Neural progenitor cell (in vitro differentiated cells): Measurements from ENCODE around the gene SLC12A7. TPM values are rescaled to one million over a fixed set of nuclear protein-coding genes. Genes with fewer than 3 reads are reported as not detected.

ENCODE experiments used
- DNase-seq: peaks from one replicate; pipeline ENCODE4 v3.0.0-alpha.2; 2016; ENCODE audit warnings: low spot score
- H2AFZ ChIP-seq: fragments of 200-600 bp; sonication (generic); replicated peaks from 2 replicates; pipeline ENCODE4 v1.6.1; 2016; ENCODE audit warnings: antibody characterized with exemption
- H3F3A ChIP-seq: fragments of 200-600 bp; sonication (generic); 2 replicates; pipeline ENCODE4 v1.6.1; 2016; ENCODE audit warnings: antibody characterized with exemption, low read depth
- H3K27ac ChIP-seq: fragments of 200-600 bp; sonication (generic); 2 replicates; pipeline ENCODE4 v1.5.1; 2016; ENCODE audit warnings: mild to moderate bottlenecking
- H3K27me3 ChIP-seq: fragments of 200-600 bp; sonication (generic); 2 replicates; pipeline ENCODE4 v1.6.1; 2016; ENCODE audit warnings: mild to moderate bottlenecking, moderate library complexity
- H3K36me3 ChIP-seq: fragments of 200-600 bp; sonication (generic); 2 replicates; pipeline ENCODE4 v1.5.1; 2016
- H3K4me1 ChIP-seq: fragments of 200-600 bp; sonication (generic); 2 replicates; pipeline ENCODE4 v1.6.1; 2016; ENCODE audit warnings: mixed run types
- H3K4me2 ChIP-seq: fragments of 200-600 bp; sonication (generic); 2 replicates; pipeline ENCODE4 v1.6.1; 2016
- H3K4me3 ChIP-seq: fragments of 200-600 bp; sonication (generic); 2 replicates; pipeline ENCODE4 v1.5.1; 2016
- H3K79me2 ChIP-seq: fragments of 200-600 bp; sonication (generic); 2 replicates; pipeline ENCODE4 v1.6.1; 2016; ENCODE audit warnings: low read depth
- H3K9ac ChIP-seq: fragments of 200-600 bp; sonication (generic); 2 replicates; pipeline ENCODE4 v1.6.1; 2016
- H3K9me3 ChIP-seq: fragments of 200-600 bp; sonication (generic); 2 replicates; pipeline ENCODE4 v1.5.1; 2016; ENCODE audit warnings: low read depth
- H4K20me1 ChIP-seq: fragments of 200-600 bp; sonication (generic); 2 replicates; pipeline ENCODE4 v1.6.1; 2016; ENCODE audit warnings: low read depth
- H3K27ac Mint-ChIP-seq: 3 replicates; pipeline ENCODE4 v1.8.0; 2021; ENCODE audit warnings: mixed read lengths
- H3K27me3 Mint-ChIP-seq: 2 replicates; pipeline ENCODE4 v1.8.0; 2022; ENCODE audit warnings: low read depth, mild to moderate bottlenecking, inconsistent platforms, moderate library complexity, mixed read lengths; ENCODE audit not compliant: insufficient read depth
- H3K36me3 Mint-ChIP-seq: 3 replicates; pipeline ENCODE4 v1.8.0; 2021; ENCODE audit warnings: mixed read lengths
- H3K4me1 Mint-ChIP-seq: 3 replicates; pipeline ENCODE4 v1.8.0; 2021; ENCODE audit warnings: mixed read lengths
- H3K4me3 Mint-ChIP-seq: 3 replicates; pipeline ENCODE4 v1.8.0; 2021; ENCODE audit warnings: mild to moderate bottlenecking, moderate library complexity, mixed read lengths
- H3K9me3 Mint-ChIP-seq: 3 replicates; pipeline ENCODE4 v1.8.0; 2020; ENCODE audit warnings: mixed read lengths
- EZH2 ChIP-seq: fragments of 200-600 bp; sonication (generic); IDR thresholded peaks from 2 replicates; pipeline ENCODE4 v1.6.1; 2017; ENCODE audit warnings: antibody characterized with exemption, mild to moderate bottlenecking, moderate library complexity
- EZH2phosphoT487 ChIP-seq: fragments of 200-600 bp; sonication (generic); IDR thresholded peaks from 2 replicates; pipeline ENCODE4 v1.6.1; 2017; ENCODE audit warnings: antibody characterized with exemption
- total RNA-seq: library from RNA; depleted of rRNA; stranded (reverse); fragments of >200 nt; gene quantifications from 2 replicates; pipeline ENCODE4 v1.2.3, GENCODE V29; 2015; ENCODE audit warnings: low replicate concordance
- TF ChIP-seq, protein P1 (sequence below): fragments of 200-600 bp; sonication (generic); IDR thresholded peaks from 2 replicates; pipeline ENCODE4 v1.5.1; 2017; ENCODE audit warnings: antibody characterized with exemption, mild to moderate bottlenecking

SLC12A7 gene
- total RNA-seq, 1 donor from 2014 or later, result 7.5 TPM

DNA sequence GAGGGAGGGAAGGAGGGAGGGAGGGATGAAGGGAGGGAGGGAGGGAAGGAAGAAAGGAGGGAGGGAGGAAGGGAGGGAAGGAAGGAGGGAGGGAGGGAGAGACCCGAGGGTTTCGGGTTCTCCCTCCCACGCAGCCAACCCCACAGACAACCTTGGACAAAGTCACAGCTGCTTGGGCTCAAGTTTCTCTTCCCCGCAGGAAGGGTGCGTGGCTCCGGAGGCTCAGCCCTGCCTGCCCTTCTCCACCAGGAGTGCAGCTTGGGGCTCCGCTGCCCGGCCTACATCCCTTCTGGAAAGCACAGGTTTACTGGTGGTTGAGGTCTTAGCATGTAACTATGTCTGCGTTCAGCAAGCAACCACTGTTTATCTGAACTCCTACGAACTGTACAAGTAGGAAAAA, 15.0 kb downstream of the SLC12A7 start:
- Mint-ChIP-seq H3K9me3 (no peaks in the 10 kb centered on the region), H3K36me3 (peaks cover 4% of the 10 kb centered on the region), H3K4me1 (peaks cover 43% of the 10 kb centered on the region), H3K4me3 (peak overlapping the region; percentile 64), H3K27me3 (peaks cover 5% of the 10 kb centered on the region), H3K27ac (no peak overlapping the region)
- H3K27ac ChIP-seq, result peak overlapping the region; percentile 29
- H4K20me1 ChIP-seq, result peaks cover 60% of the 10 kb centered on the region
- peaks cover 28% of the 10 kb centered on the region for H3F3A ChIP-seq
- no peaks in the 10 kb centered on the region for H3K36me3 ChIP-seq
- no peak for DNase-seq
- H3K79me2 ChIP-seq, result peaks cover 54% of the 10 kb centered on the region
- H3K27me3 ChIP-seq, result no peaks in the 10 kb centered on the region
- H2AFZ ChIP-seq, result no peak overlapping the region
- TF ChIP-seq EZH2phosphoT487 (no peak), EZH2 (no peak)
- TF ChIP-seq, protein P1, sequence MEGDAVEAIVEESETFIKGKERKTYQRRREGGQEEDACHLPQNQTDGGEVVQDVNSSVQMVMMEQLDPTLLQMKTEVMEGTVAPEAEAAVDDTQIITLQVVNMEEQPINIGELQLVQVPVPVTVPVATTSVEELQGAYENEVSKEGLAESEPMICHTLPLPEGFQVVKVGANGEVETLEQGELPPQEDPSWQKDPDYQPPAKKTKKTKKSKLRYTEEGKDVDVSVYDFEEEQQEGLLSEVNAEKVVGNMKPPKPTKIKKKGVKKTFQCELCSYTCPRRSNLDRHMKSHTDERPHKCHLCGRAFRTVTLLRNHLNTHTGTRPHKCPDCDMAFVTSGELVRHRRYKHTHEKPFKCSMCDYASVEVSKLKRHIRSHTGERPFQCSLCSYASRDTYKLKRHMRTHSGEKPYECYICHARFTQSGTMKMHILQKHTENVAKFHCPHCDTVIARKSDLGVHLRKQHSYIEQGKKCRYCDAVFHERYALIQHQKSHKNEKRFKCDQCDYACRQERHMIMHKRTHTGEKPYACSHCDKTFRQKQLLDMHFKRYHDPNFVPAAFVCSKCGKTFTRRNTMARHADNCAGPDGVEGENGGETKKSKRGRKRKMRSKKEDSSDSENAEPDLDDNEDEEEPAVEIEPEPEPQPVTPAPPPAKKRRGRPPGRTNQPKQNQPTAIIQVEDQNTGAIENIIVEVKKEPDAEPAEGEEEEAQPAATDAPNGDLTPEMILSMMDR, result no peak
- no peak overlapping the region for H3K4me3 ChIP-seq
- peak overlapping the region; percentile 31 for H3K4me2 ChIP-seq
- peaks cover 48% of the 10 kb centered on the region for H3K4me1 ChIP-seq
- H3K9ac ChIP-seq, result no peak overlapping the region
- no peaks in the 10 kb centered on the region for H3K9me3 ChIP-seq

DNA sequence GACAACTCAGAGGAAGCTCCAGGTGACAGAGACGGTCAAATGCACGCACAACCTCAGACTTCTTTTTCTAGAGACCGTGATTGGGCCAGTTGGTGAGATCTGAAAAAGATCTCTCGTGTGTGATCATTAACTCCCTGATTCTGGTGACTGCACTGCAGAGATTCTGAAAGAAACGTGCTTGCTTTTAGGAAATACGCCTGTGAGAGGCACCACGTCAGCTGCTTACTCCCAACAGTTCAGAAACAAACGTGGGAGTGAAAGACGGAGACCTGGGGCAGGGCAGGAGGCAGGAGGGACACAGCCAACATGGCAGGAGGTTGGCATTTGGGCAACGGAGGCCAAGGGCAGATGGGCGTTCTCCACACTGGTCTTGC, 15.9 kb downstream of the SLC12A7 start:
- TF ChIP-seq EZH2phosphoT487 (no peak), EZH2 (no peak)
- TF ChIP-seq, protein P1, result no peak
- no peaks in the 10 kb centered on the region for H3K36me3 ChIP-seq
- no peak overlapping the region for H3K4me3 ChIP-seq
- no peaks in the 10 kb centered on the region for H3K27me3 ChIP-seq
- peak overlapping the region; percentile 53 for H3K4me3 Mint-ChIP-seq
- H4K20me1 ChIP-seq, result peaks cover 53% of the 10 kb centered on the region
- H3K9me3 Mint-ChIP-seq, result no peaks in the 10 kb centered on the region
- H3K79me2 ChIP-seq, result peaks cover 49% of the 10 kb centered on the region
- no peaks in the 10 kb centered on the region for H3K9me3 ChIP-seq
- no peak overlapping the region for H2AFZ ChIP-seq
- DNase-seq, result no peak
- no peak overlapping the region for H3K4me2 ChIP-seq
- H3F3A ChIP-seq, result peaks cover 21% of the 10 kb centered on the region
- H3K27ac ChIP-seq, result no peak overlapping the region
- H3K4me1 Mint-ChIP-seq, result peaks cover 36% of the 10 kb centered on the region
- peaks cover 5% of the 10 kb centered on the region for H3K27me3 Mint-ChIP-seq
- peaks cover 4% of the 10 kb centered on the region for H3K36me3 Mint-ChIP-seq
- H3K9ac ChIP-seq, result no peak overlapping the region
- H3K4me1 ChIP-seq, result peaks cover 40% of the 10 kb centered on the region
- peak overlapping the region; percentile 46 for H3K27ac Mint-ChIP-seq

DNA sequence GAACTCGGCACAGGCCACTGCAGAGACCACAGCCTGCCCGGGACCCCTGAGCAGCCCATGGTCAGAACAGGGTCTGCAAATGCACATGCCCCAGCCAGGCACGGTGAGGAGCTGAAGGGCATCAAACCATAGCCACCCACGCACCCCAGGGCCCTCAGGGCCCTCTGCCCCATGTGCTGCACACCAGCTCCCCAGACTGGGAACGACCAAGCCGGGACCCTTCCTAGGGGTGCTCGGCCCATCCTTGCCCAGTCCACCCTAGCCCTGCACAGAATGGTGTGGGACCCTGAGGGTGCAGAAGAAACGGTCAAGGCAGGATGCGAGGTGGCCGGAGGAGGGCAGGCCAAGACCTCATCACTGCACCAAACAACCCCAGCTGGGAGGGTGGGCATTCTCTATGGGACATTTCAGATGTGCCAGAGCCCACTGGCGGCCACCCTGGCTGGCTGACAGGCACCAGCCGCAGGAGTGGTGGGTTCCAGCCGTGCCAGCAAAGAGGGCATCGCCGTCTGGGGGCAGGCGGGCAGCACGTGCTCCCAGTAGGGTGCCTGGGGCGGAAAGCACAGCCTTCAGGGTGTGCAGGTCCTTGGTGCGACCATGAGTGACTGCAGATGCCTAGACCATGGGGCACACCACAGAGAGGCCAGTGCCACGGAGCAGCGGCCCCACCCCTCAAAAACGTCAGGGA, 16.4 kb downstream of the SLC12A7 start:
- Histone ChIP-seq H3K79me2 (peaks cover 44% of the 10 kb centered on the region), H4K20me1 (peaks cover 48% of the 10 kb centered on the region), H3K27me3 (no peaks in the 10 kb centered on the region), H2AFZ (no peak overlapping the region), H3K36me3 (no peaks in the 10 kb centered on the region), H3K9me3 (no peaks in the 10 kb centered on the region), H3K27ac (no peak overlapping the region), H3K4me2 (peak overlapping the region; percentile 13), H3K4me3 (no peak overlapping the region), H3K9ac (no peak overlapping the region), H3F3A (peaks cover 21% of the 10 kb centered on the region), H3K4me1 (peaks cover 35% of the 10 kb centered on the region)
- H3K4me1 Mint-ChIP-seq, result peaks cover 34% of the 10 kb centered on the region
- TF ChIP-seq, protein P1, result no peak
- TF ChIP-seq EZH2phosphoT487 (no peak), EZH2 (no peak)
- H3K27ac Mint-ChIP-seq, result peak overlapping the region; percentile 46
- peaks cover 4% of the 10 kb centered on the region for H3K36me3 Mint-ChIP-seq
- peaks cover 5% of the 10 kb centered on the region for H3K27me3 Mint-ChIP-seq
- DNase-seq, result no peak
- H3K9me3 Mint-ChIP-seq, result no peaks in the 10 kb centered on the region
- no peak overlapping the region for H3K4me3 Mint-ChIP-seq
